H7 (cell line): ENCODE data around the gene COL1A2. TPM values are rescaled to one million over a fixed set of nuclear protein-coding genes. Genes with fewer than 3 reads are reported as not detected.

Experiments used
- DNase-seq: peaks from one replicate; pipeline ENCODE4 v3.0.0; 2012
- H3K27me3 ChIP-seq: 2 replicates; pipeline ENCODE4 v1.6.0; 2011; ENCODE audit warnings: mild to moderate bottlenecking, low read length; ENCODE audit not compliant: control insufficient read depth, insufficient read depth
- H3K36me3 ChIP-seq: replicated peaks from 2 replicates; pipeline ENCODE4 v1.5.1; 2011; ENCODE audit warnings: low read length; ENCODE audit not compliant: control insufficient read depth, insufficient read depth
- H3K4me3 ChIP-seq: 2 replicates; pipeline ENCODE4 v1.5.1; 2011; ENCODE audit warnings: low read depth, mild to moderate bottlenecking, control low read depth, low read length, moderate library complexity; ENCODE audit not compliant: insufficient read depth
- total RNA-seq: library from RNA; depleted of rRNA; stranded (reverse); fragments of >200 nt; shearing (Covaris generic); gene quantifications from 2 replicates; pipeline ENCODE4 v1.2.3, GENCODE V29; 2014

COL1A2 gene
- total RNA-seq, 1 experiment from 2014 or later = 47.8 TPM

- no peak overlapping the region for H3K4me3 ChIP-seq
- H3K27me3 ChIP-seq = no peaks in the 10 kb centered on the region
- H3K36me3 ChIP-seq = no peaks in the 10 kb centered on the region
- DNase-seq = peak; percentile 41
These were observed 20.5 kb upstream of the COL1A2 start for GRCh38 chr7:94374231-94374630.

- peak; percentile 39 for DNase-seq
- no peaks in the 10 kb centered on the region for H3K27me3 ChIP-seq
- no peaks in the 10 kb centered on the region for H3K36me3 ChIP-seq
- no peak overlapping the region for H3K4me3 ChIP-seq
These were observed 19.8 kb upstream of the COL1A2 start for GRCh38 chr7:94374721-94375566.

GRCh38 chr7:94375691-94376090, 19.0 kb upstream of the COL1A2 start:
- no peak for DNase-seq
- Histone ChIP-seq H3K27me3 (no peaks in the 10 kb centered on the region), H3K4me3 (no peak overlapping the region)

GRCh38 chr7:94376281-94376680, 18.4 kb upstream of the COL1A2 start:
- Histone ChIP-seq H3K27me3 (no peaks in the 10 kb centered on the region), H3K36me3 (no peaks in the 10 kb centered on the region), H3K4me3 (no peak overlapping the region)
- DNase-seq = no peak

More at GRCh38 chr7:94375691-94376090, 19.0 kb upstream of the COL1A2 start:
- no peaks in the 10 kb centered on the region for H3K36me3 ChIP-seq

GRCh38 chr7:94378356-94378755, 16.3 kb upstream of the COL1A2 start:
- Histone ChIP-seq H3K27me3 (no peaks in the 10 kb centered on the region), H3K36me3 (no peaks in the 10 kb centered on the region)
- DNase-seq = no peak

GRCh38 chr7:94380264-94380663, 14.4 kb upstream of the COL1A2 start:
- no peaks in the 10 kb centered on the region for H3K36me3 ChIP-seq
- no peaks in the 10 kb centered on the region for H3K27me3 ChIP-seq
- DNase-seq = no peak
- no peak overlapping the region for H3K4me3 ChIP-seq

More at GRCh38 chr7:94378356-94378755, 16.3 kb upstream of the COL1A2 start:
- H3K4me3 ChIP-seq = no peak overlapping the region

DNA sequence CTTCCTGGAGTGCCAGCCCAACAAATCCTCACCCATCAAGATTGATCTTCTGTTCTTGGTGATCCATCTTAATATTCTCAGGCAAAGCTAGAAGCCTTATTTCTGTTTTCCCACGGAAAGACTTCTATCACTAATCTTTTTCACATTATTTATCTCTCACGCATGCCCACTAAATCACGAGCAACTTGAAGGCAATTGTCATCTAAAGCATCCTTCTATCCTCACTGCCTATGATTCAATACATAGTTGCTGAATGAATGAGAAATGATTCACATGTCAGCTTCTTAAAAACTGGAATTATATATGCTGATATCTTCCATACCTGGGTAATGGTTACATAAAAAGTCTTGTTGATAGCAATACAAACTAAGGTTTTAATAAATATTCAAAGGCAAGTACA, 12.6 kb upstream of the COL1A2 start:
- Histone ChIP-seq H3K27me3 (no peaks in the 10 kb centered on the region), H3K36me3 (no peaks in the 10 kb centered on the region), H3K4me3 (no peak overlapping the region)
- DNase-seq = no peak

- Histone ChIP-seq H3K27me3 (no peaks in the 10 kb centered on the region), H3K4me3 (no peak overlapping the region), H3K36me3 (no peaks in the 10 kb centered on the region)
- DNase-seq = no peak
These were observed 11.9 kb upstream of the COL1A2 start for GRCh38 chr7:94382746-94383145.

DNA sequence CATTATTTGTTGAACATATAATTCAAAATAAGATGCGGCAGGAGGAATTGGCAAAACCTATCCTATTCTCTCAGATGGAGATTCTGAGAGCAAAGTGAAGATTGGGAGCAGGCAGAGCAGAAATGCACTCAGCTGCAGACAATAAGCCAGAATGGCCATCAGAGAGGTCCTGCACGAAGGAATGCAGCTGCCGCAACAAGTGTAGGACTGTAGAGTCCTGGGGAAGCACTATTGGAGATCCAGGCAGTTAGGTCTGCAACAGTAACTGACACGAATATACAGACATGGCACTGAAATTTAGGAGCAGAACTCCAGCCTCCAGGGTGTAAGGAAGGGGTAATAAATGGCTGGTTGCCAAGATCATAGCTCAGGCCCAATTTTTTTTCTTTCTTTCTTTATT, 10.4 kb upstream of the COL1A2 start:
- Histone ChIP-seq H3K36me3 (no peaks in the 10 kb centered on the region), H3K4me3 (no peak overlapping the region), H3K27me3 (no peaks in the 10 kb centered on the region)
- no peak for DNase-seq

- no peaks in the 10 kb centered on the region for H3K27me3 ChIP-seq
- no peak for DNase-seq
- H3K4me3 ChIP-seq = no peak overlapping the region
- H3K36me3 ChIP-seq = no peaks in the 10 kb centered on the region
These were observed 8.3 kb upstream of the COL1A2 start for GRCh38 chr7:94386416-94386815.

DNA sequence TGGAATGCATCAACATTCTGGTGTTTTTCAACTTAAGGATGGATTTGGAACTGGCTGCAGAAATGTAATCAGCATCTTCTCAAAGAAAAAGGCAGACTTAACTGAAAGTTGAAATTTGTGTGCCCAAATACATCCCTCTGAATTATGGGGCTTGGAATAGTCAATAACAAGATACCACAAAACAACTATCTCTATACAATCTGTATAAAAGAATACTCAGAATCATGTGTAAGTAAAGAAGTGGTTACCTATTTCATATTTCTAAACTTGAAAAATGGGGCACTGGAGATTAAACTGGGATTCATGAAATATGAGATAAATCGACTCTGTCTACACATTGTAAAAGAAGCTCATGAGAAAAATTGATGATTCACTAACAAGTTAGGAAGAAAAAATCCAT, 6.2 kb upstream of the COL1A2 start:
- DNase-seq = no peak
- H3K36me3 ChIP-seq = no peaks in the 10 kb centered on the region
- no peaks in the 10 kb centered on the region for H3K27me3 ChIP-seq
- H3K4me3 ChIP-seq = no peak overlapping the region

DNA sequence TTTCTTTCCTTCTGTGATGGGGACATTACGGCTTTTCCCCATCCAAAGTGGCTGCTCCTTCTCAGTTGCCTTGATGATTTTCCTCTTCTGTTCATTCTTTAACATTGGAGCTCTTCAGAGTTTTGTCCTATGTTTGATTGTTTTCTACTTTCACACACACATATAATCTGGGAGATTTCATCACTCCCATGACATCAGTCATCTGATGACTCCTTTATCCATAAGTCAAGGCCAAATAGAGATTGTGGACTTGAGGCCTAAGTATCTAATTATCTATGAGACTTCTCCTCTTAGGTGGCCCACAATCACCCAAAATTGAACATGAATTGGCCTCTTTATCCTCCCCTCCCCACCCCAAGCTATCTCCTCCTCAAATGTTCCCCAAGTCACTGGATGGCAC, 5.3 kb upstream of the COL1A2 start:
- Histone ChIP-seq H3K4me3 (no peak overlapping the region), H3K36me3 (no peaks in the 10 kb centered on the region), H3K27me3 (peaks cover 2% of the 10 kb centered on the region)
- no peak for DNase-seq

GRCh38 chr7:94391726-94392392, 2.8 kb upstream of the COL1A2 start:
- Histone ChIP-seq H3K36me3 (no peaks in the 10 kb centered on the region), H3K4me3 (no peak overlapping the region)
- peak; percentile 36 for DNase-seq

DNA sequence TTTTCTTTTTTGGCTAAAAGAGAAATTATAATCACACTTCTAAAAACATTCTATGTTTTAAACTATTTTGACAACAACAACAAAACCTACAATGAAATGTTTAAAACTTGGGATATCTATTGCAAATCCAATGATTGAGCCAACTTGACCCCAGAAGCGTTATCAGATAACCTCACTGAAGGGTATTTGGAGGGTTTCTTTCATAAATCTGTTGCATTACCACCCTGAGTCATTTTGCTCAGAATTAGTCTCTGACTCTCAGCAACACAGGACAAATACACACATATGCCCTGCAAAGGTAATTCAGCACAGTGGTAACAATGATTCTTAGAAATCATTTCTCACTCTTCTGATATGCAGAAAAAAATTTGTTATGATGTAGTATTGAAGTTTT, 2.3 kb upstream of the COL1A2 start:
- Histone ChIP-seq H3K4me3 (no peak overlapping the region), H3K27me3 (peaks cover 2% of the 10 kb centered on the region), H3K36me3 (no peaks in the 10 kb centered on the region)
- DNase-seq = no peak

More at GRCh38 chr7:94391726-94392392, 2.8 kb upstream of the COL1A2 start:
- peaks cover 2% of the 10 kb centered on the region for H3K27me3 ChIP-seq
